ENCODE results near the gene GPR119.

GRCh38 chrX:130347321-130347720 is 38.2 kb downstream of the GPR119 start:
- TF ChIP-seq EZH2 (IDR thresholded peaks at IDR 0.05; ENCODE audit: borderline replicate concordance) = no peak
- no peak for TF ChIP-seq CTCF (IDR thresholded peaks at IDR 0.05; ENCODE audit: poor library complexity)
